Measurements from ENCODE around the gene UMODL1. TPM values are rescaled to one million over a fixed set of nuclear protein-coding genes. Genes with fewer than 3 reads are reported as not detected.

Gene UMODL1
- total RNA-seq, 1 experiment from 2014 or later = not detected

- H3K36me3 Mint-ChIP-seq (ENCODE audit: insufficient read depth in 1 of 3, low read depth in 3 of 3) = no peaks in the 10 kb centered on the region
- Histone ChIP-seq H3K9me3 (ENCODE audit: control insufficient read depth, low read depth, low read length) (no peaks in the 10 kb centered on the region), H3K9ac (ENCODE audit: extremely low read depth, insufficient read length, low read length) (no peak overlapping the region), H3K27me3 (ENCODE audit: insufficient read depth, low read length) (no peaks in the 10 kb centered on the region), H2AFZ (ENCODE audit: low read length) (no peak overlapping the region), H3K79me1 (ENCODE audit: insufficient read depth, low read depth, low read length, poor library complexity, severe bottlenecking) (no peaks in the 10 kb centered on the region), H2BK5ac (ENCODE audit: insufficient read length, low read length) (no peak overlapping the region), H4K8ac (replicated peaks; ENCODE audit: insufficient read length, low read depth, low read length) (no peak overlapping the region), H3K56ac (ENCODE audit: insufficient read length, low read depth, low read length) (no peak overlapping the region), H2BK15ac (ENCODE audit: low read depth, low read length) (no peak overlapping the region), H3K4ac (ENCODE audit: low read depth, low read length) (no peak overlapping the region), H2BK12ac (ENCODE audit: insufficient read length, low read depth, low read length) (no peak overlapping the region), H3K4me2 (ENCODE audit: insufficient read depth, insufficient read length, low read length) (no peak overlapping the region), H3K23ac (ENCODE audit: insufficient read length, low read depth, low read length) (no peak overlapping the region), H4K91ac (ENCODE audit: insufficient read length, low read depth, low read length) (no peak overlapping the region), H3T11ph (ENCODE audit: low read length) (no peak overlapping the region), H2BK20ac (ENCODE audit: low read depth, low read length, poor library complexity, severe bottlenecking) (no peak overlapping the region), H4K20me1 (ENCODE audit: control insufficient read depth, insufficient read depth, insufficient read length) (no peaks in the 10 kb centered on the region), H2AK5ac (ENCODE audit: insufficient read length, low read length) (no peak overlapping the region), H3K23me2 (ENCODE audit: insufficient read length, low read depth, low read length, poor library complexity, severe bottlenecking) (no peaks in the 10 kb centered on the region), H4K5ac (ENCODE audit: insufficient read length, low read depth, low read length) (no peak overlapping the region), H2BK120ac (ENCODE audit: low read depth, low read length, poor library complexity, severe bottlenecking) (no peak overlapping the region), H3K18ac (ENCODE audit: insufficient read length, low read depth, low read length) (no peak overlapping the region), H3K4me1 (ENCODE audit: insufficient read depth, low read length) (no peaks in the 10 kb centered on the region), H3K79me2 (ENCODE audit: insufficient read depth, low read length) (no peaks in the 10 kb centered on the region), H3K14ac (ENCODE audit: insufficient read depth, low read length) (no peak overlapping the region; the same call in 1 of the 2 replicates), H3K27ac (ENCODE audit: insufficient read length, low read depth, low read length) (no peak overlapping the region)
- H3K4me1 Mint-ChIP-seq = no peaks in the 10 kb centered on the region
- peaks cover 0 to 2% of the 10 kb centered on the region in 2 experiments; a peak in 1 of 5 replicates for H3K9me3 Mint-ChIP-seq
- H3K4me3 Mint-ChIP-seq = no peak overlapping the region
- no peak for TF ChIP-seq CTCF (conservative IDR thresholded peaks at IDR 0.05)
- WGBS (ENCODE audit: extremely low coverage, insufficient read length, low lambda C conversion rate) = no CpG with 5 or more reads among the region's 40 CpGs
- peaks cover 12% of the 10 kb centered on the region for H3K27me3 Mint-ChIP-seq (ENCODE audit: low read depth)
- no peak for DNase-seq
- no peak overlapping the region for H3K27ac Mint-ChIP-seq
Observed at GRCh38 chr21:42172596-42173483, 101.7 kb downstream of the UMODL1 start.
